PFSK-1 (cell line): ENCODE data around the gene DOCK4.

Experiments
- POLR2AphosphoS5 ChIP-seq: IDR thresholded peaks from 2 replicates; pipeline ENCODE4 v1.6.1; 2012; ENCODE audit warnings: low read depth, mild to moderate bottlenecking, control low read depth, low read length, moderate library complexity
- TAF1 ChIP-seq: IDR thresholded peaks from 2 replicates; pipeline ENCODE4 v1.6.1; 2012; ENCODE audit warnings: low read length, control low read depth, borderline replicate concordance; ENCODE audit not compliant: insufficient read depth
- TF ChIP-seq, protein P1 (sequence below), 2 experiments: IDR thresholded peaks; 2 replicates each; pipeline versions ENCODE4 v1.6.1 to v1.8.0; 2011 to 2012; ENCODE audit warnings: low read depth in 2 of 2, low read length in 2 of 2, control low read depth in 1 of 2, inconsistent platforms in 1 of 2, mild to moderate bottlenecking in 1 of 2, moderate library complexity in 1 of 2; ENCODE audit not compliant: insufficient read depth in 1 of 2

DNA sequence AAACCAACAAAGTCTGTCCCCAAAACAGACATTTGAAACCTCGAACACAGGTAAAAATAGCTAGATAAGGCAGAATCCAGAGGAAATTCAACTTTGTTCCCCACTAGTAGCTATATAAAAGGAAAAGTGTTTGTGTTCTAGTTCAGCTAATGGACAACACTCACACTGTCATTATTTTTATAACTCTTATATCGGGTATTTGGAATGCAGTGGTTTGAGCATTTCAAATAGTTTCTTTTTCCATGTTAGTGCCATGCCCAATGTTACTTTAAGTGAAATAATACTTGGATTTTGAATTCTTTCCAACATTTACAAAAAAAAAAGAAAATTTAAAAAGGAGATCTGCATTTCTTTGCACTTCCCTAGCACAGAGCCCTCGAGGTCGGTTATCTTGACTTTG lies 213.6 kb downstream of the DOCK4 start:
- TF ChIP-seq, protein P1, sequence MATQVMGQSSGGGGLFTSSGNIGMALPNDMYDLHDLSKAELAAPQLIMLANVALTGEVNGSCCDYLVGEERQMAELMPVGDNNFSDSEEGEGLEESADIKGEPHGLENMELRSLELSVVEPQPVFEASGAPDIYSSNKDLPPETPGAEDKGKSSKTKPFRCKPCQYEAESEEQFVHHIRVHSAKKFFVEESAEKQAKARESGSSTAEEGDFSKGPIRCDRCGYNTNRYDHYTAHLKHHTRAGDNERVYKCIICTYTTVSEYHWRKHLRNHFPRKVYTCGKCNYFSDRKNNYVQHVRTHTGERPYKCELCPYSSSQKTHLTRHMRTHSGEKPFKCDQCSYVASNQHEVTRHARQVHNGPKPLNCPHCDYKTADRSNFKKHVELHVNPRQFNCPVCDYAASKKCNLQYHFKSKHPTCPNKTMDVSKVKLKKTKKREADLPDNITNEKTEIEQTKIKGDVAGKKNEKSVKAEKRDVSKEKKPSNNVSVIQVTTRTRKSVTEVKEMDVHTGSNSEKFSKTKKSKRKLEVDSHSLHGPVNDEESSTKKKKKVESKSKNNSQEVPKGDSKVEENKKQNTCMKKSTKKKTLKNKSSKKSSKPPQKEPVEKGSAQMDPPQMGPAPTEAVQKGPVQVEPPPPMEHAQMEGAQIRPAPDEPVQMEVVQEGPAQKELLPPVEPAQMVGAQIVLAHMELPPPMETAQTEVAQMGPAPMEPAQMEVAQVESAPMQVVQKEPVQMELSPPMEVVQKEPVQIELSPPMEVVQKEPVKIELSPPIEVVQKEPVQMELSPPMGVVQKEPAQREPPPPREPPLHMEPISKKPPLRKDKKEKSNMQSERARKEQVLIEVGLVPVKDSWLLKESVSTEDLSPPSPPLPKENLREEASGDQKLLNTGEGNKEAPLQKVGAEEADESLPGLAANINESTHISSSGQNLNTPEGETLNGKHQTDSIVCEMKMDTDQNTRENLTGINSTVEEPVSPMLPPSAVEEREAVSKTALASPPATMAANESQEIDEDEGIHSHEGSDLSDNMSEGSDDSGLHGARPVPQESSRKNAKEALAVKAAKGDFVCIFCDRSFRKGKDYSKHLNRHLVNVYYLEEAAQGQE (IDR thresholded peaks at IDR 0.05; ENCODE audit: insufficient read depth in 1 of 2, low read depth in 2 of 2, low read length in 2 of 2), result no peak
- TF ChIP-seq TAF1 (no peak), POLR2AphosphoS5 (no peak)
